ENCODE results near the gene PHLDB1. TPM values are rescaled to one million over a fixed set of nuclear protein-coding genes. Genes with fewer than 3 reads are reported as not detected.

PHLDB1 gene
- polyA plus RNA-seq, 3 donors, result 0.17 TPM; not detected in 2

DNA sequence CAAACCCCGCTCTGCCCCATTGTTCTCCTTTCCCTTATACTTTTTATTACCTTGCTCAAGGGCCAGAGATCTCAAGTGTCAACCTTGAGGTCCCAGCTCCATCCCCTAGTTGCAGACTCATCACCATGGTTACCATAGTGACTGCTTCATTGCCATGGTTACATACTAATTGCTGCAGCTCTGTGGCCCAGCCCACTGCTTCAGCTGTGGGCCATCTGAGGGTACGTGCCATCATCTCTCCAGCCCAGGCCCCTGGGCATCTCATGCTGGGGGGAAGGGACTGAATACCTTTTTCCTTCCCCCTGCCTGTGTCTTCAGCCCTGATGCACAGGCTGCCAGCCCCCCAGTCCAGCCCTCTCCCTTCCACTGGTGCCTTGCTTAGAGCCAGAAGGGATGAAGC, 49.8 kb downstream of the PHLDB1 start:
- H3K27ac Mint-ChIP-seq, result peak overlapping the region in 1 of 7 donors; percentile 76
- Histone ChIP-seq H3K79me2 (ENCODE audit: insufficient read depth, low read length) (no peaks in the 10 kb centered on the region), H3K27ac (ENCODE audit: low read depth in 1 of 2, low read length in 2 of 2) (no peak overlapping the region), H3K4me2 (replicated peaks; ENCODE audit: extremely low read depth, low read length, poor library complexity, severe bottlenecking) (no peak overlapping the region), H3K9me3 (replicated peaks in 1 of 2; ENCODE audit: control insufficient read depth in 1 of 2, insufficient read depth in 1 of 2, low read length in 2 of 2) (no peaks in the 10 kb centered on the region), H3K4me3 (replicated peaks in 1 of 3; ENCODE audit: low read depth in 2 of 3, low read length in 3 of 3) (no peak overlapping the region), H2AFZ (ENCODE audit: insufficient read depth, low read depth, low read length, poor library complexity, severe bottlenecking) (no peak overlapping the region), H3K9ac (ENCODE audit: insufficient read depth, low read length, poor library complexity, severe bottlenecking) (no peak overlapping the region), H3K36me3 (replicated peaks in 1 of 2; ENCODE audit: control insufficient read depth in 1 of 2, insufficient read depth in 2 of 2, low read length in 2 of 2) (no peaks in the 10 kb centered on the region), H3K27me3 (ENCODE audit: control insufficient read depth in 2 of 2, insufficient read depth in 2 of 2, low read length in 2 of 2) (no peaks in the 10 kb centered on the region), H4K20me1 (ENCODE audit: insufficient read depth, low read length) (no peaks in the 10 kb centered on the region), H3K4me1 (ENCODE audit: control insufficient read depth in 1 of 2, insufficient read depth in 2 of 2, low read length in 2 of 2) (peaks cover 3 to 8% of the 10 kb centered on the region in 2 donors)
- DNase-seq, result no peak
- no peaks in the 10 kb centered on the region for H3K36me3 Mint-ChIP-seq
- 14% methylated on average over 1 of the region's 2 CpGs for WGBS (ENCODE audit: insufficient coverage)
- H3K4me3 Mint-ChIP-seq, result no peak overlapping the region
- TF ChIP-seq CTCF (IDR thresholded peaks at IDR 0.05), result no peak
- peaks cover 6% of the 10 kb centered on the region for H3K4me1 Mint-ChIP-seq
- H3K9me3 Mint-ChIP-seq, result no peaks in the 10 kb centered on the region
- peaks cover 5 to 11% (median 8%) of the 10 kb centered on the region in 3 donors for H3K27me3 Mint-ChIP-seq (ENCODE audit: low read depth in 3 of 3)
- intact Hi-C loops (cut with micrococcal nuclease), result no loop called here

- H3K27ac Mint-ChIP-seq, result peak overlapping the region in 1 of 7 donors; percentile 76
- H3K4me1 Mint-ChIP-seq, result peaks cover 6% of the 10 kb centered on the region
- Histone ChIP-seq H3K36me3 (replicated peaks in 1 of 2; ENCODE audit: control insufficient read depth in 1 of 2, insufficient read depth in 2 of 2, low read length in 2 of 2) (no peaks in the 10 kb centered on the region), H3K4me2 (replicated peaks; ENCODE audit: extremely low read depth, low read length, poor library complexity, severe bottlenecking) (no peak overlapping the region), H4K20me1 (ENCODE audit: insufficient read depth, low read length) (no peaks in the 10 kb centered on the region), H3K79me2 (ENCODE audit: insufficient read depth, low read length) (no peaks in the 10 kb centered on the region), H3K4me3 (replicated peaks in 1 of 3; ENCODE audit: low read depth in 2 of 3, low read length in 3 of 3) (no peak overlapping the region), H3K27ac (ENCODE audit: low read depth in 1 of 2, low read length in 2 of 2) (no peak overlapping the region), H3K4me1 (ENCODE audit: control insufficient read depth in 1 of 2, insufficient read depth in 2 of 2, low read length in 2 of 2) (peaks cover 3 to 8% of the 10 kb centered on the region in 2 donors), H3K27me3 (ENCODE audit: control insufficient read depth in 2 of 2, insufficient read depth in 2 of 2, low read length in 2 of 2) (no peaks in the 10 kb centered on the region), H2AFZ (ENCODE audit: insufficient read depth, low read depth, low read length, poor library complexity, severe bottlenecking) (no peak overlapping the region), H3K9me3 (replicated peaks in 1 of 2; ENCODE audit: control insufficient read depth in 1 of 2, insufficient read depth in 1 of 2, low read length in 2 of 2) (no peaks in the 10 kb centered on the region), H3K9ac (ENCODE audit: insufficient read depth, low read length, poor library complexity, severe bottlenecking) (no peak overlapping the region)
- DNase-seq, result no peak
- H3K4me3 Mint-ChIP-seq, result no peak overlapping the region
- no peaks in the 10 kb centered on the region for H3K9me3 Mint-ChIP-seq
- H3K36me3 Mint-ChIP-seq, result no peaks in the 10 kb centered on the region
- no peak for TF ChIP-seq CTCF (IDR thresholded peaks at IDR 0.05)
- intact Hi-C loops (cut with micrococcal nuclease), result no loop called here
- peaks cover 4 to 12% (median 10%) of the 10 kb centered on the region in 3 donors for H3K27me3 Mint-ChIP-seq (ENCODE audit: low read depth in 3 of 3)
- 97% methylated on average over 8 of the region's 16 CpGs for WGBS (ENCODE audit: insufficient coverage)
Observed at GRCh38 chr11:118657709-118658428, 50.5 kb downstream of the PHLDB1 start.

Measured in CD14-positive monocyte (primary cell).